Lower leg skin (tissue), 3 donors: ENCODE measurements around the gene NME9.

ENCODE experiments used
- POLR2A ChIP-seq, 2 donors: fragments of 450-650 bp; IDR thresholded peaks; one replicate each; pipeline ENCODE4 v1.6.1; 2016 to 2017; ENCODE audit warnings: antibody characterized with exemption in 2 of 2, mild to moderate bottlenecking in 1 of 2, moderate library complexity in 1 of 2
- TF ChIP-seq, protein P1 (sequence below), 3 donors: fragments of 450-650 bp; IDR thresholded peaks; one replicate each; pipeline ENCODE4 v1.5.1; 2016; ENCODE audit warnings: antibody characterized with exemption in 3 of 3, mild to moderate bottlenecking in 3 of 3, moderate library complexity in 2 of 3

DNA sequence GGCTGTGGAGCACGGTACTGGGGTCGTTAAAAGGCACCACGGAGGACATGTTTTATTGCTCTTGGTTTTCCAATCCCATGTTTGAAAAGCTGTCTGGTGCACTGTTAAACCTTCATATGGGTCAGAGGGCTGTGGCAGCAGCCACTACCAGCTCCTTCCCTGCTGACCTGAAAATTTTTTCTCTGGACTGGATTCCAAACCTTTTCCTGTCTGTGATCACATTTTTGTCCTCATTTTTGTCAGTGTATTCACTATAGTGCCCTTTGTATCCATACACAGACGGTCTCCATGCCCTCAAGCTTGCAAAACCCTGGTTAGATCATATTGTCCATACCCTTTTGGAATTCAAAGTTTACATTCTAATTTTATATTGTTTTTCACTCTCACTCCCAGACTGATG lies 70.5 kb downstream of the NME9 start:
- TF ChIP-seq, protein P1, sequence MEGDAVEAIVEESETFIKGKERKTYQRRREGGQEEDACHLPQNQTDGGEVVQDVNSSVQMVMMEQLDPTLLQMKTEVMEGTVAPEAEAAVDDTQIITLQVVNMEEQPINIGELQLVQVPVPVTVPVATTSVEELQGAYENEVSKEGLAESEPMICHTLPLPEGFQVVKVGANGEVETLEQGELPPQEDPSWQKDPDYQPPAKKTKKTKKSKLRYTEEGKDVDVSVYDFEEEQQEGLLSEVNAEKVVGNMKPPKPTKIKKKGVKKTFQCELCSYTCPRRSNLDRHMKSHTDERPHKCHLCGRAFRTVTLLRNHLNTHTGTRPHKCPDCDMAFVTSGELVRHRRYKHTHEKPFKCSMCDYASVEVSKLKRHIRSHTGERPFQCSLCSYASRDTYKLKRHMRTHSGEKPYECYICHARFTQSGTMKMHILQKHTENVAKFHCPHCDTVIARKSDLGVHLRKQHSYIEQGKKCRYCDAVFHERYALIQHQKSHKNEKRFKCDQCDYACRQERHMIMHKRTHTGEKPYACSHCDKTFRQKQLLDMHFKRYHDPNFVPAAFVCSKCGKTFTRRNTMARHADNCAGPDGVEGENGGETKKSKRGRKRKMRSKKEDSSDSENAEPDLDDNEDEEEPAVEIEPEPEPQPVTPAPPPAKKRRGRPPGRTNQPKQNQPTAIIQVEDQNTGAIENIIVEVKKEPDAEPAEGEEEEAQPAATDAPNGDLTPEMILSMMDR (IDR thresholded peaks at IDR 0.05) = no peak
- no peak for TF ChIP-seq POLR2A (IDR thresholded peaks at IDR 0.05)
